Hepatic stellate cell (primary cell): Measurements from ENCODE around the gene SLCO4C1.

Experiments
- DNase-seq: peaks from one replicate; pipeline ENCODE4 v3.0.0; 2011; ENCODE audit warnings: low spot score

Gene SLCO4C1

DNA sequence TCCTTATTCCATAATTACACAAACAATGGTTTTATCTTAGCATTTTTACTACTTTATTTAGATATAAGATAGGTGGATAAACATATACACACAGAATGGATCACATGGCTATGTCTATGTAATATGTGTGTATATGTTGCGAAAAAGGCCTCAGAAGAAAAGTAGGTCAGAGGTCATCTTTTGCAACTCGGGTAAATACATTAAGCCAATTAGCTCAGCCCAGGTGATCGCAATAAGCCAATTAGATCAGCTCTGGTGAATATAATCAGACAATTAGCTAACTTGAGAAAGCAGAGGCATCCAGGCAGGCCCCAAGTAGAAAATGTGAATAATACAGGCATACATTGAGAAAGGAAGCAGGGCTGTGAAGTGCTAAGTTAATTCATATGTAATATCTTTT is 24.3 kb downstream of the SLCO4C1 start:
- DNase-seq = no peak

DNA sequence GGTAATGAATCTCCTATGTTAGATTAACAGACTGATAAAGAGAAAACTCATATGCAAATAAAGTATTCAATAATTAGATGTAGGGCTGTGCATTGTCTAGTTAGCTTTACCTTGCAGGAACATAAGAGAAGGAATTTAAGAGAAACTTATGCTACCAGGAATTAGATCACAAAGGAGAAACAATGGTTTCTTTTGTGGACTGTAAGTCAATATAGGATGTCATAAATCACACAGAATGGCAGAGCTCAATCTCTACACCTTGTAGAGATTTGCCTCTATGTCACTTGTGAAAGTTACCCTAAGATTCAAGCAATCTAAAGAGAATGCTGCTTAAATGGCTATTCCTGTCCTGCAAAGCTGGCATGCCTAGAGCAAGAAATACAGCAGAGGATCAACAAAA is 26.0 kb downstream of the SLCO4C1 start:
- no peak for DNase-seq

DNA sequence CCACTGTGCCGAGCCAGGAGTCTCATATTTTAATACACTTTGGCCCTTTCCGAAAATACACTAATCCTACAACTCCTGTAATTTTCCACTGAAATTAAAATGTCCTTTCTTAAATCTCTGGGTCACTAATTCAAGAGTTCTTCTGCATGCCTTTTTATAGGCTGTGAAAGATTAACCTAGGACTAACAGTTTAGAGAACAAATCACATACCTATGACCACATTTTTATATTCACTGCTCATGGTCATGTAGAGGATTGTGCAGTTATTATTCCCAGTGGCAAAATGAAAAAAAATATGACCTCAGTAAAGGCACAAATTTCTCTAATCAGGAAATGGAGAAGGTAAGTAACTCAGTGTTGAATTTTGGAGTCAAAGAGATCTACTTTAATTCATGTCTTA is 33.4 kb downstream of the SLCO4C1 start:
- no peak for DNase-seq

DNA sequence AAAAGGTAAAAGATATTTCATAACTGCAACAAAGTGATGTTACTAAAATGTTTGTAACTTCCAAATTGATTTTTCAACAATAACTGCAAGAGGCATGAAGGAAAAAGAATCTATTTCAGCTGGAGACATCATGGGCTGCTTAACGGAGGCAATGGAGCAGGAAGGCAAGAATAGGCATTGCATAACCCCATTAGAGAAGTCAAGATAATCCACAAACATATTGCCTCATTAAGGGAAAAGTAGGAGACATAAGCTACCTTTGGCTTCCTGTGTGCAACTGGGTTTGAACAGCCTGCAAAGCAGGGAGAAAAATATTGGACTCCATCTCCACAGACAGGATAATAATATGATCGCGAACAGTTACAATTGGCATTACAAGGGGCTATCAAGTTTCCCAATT is 46.7 kb downstream of the SLCO4C1 start:
- no peak for DNase-seq

DNA sequence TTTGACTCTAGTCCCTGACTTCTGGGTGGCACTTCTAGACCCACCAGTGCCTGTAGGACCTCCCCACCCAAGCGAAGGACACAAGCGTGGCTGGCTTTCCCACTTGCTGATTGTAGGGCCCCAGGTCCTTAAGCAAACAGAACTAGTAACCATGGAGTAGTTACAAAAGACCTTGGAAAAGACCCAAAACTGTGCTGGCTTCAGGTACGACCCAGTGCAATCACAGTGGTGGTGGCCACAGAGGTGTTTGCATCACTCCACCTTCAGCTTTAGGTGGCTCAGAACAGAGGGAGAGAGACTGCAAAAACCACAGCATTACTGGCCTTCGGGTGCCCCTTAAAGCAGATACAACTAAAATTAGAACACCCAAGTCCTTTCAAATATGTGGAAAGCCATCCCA is 52.9 kb downstream of the SLCO4C1 start:
- DNase-seq = no peak

DNA sequence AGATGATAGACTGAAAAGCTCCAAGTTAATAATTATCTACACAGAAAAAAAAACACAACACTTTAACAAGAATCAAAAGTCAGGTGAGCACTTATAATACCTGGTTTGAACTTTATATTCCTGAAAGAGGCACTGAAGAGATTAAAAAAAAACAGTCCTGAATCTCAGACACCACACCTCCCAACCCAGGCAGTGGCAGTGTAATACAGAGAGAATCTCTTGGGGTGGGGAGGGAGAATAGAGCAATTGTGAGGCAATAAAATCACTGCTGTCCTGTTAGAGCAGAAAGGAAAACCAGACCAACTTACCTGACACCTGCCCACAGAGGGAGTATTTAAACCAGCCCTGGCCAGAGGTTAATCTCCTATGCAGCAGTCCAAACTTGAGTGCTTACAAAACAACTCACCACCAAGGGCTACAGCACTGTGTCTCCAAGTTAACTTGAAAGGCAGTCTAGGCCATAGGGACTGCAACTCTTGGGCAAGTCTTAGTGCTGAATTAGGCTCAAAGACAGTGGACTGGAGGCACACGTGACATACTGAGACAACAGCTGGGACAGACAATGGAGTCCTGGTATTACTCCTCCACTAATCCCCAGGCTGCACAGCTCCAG is 54.2 kb downstream of the SLCO4C1 start:
- DNase-seq = no peak

DNA sequence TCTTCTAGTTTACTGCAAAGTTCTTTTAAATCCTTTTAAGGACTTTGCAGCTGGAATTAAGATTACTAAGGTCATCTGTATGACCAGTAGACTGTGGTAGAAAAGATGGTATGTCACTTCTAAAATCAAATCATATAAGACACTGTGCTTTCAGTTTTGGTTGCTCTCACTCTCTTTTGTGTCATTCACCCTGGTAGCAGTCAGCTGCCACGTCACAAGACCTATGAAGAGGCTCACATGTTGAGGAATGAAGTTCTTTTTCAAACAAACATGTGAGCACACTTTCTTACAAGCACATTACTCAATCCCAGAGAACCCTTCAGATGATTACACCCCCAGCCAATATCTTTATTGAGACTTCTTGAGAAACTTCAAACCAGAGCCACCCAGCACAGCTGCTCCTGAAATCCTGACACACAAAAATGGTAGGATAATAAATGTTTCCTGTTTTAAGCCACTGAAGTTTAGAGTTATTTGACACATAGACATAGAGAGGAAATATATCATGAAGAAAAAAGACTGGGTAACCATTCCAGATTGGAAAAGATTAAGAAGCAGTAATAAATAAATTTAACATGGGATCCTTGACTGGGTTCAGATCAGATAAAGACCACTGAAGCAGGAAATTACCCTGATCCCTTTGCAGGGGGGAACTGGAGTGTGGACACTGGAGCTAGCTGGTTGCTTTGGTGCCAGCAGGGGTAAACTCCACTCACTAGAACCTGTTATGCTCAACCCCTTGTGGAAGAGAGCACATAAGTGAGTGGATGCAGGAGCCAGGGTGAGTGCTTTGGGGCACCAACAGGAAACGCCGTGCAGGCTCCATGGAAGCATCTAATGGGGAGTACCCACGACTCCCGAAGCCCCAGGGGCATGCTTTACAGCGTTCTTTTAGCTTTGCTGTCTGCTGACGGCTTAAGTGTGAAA is 64.1 kb downstream of the SLCO4C1 start:
- DNase-seq = no peak

DNA sequence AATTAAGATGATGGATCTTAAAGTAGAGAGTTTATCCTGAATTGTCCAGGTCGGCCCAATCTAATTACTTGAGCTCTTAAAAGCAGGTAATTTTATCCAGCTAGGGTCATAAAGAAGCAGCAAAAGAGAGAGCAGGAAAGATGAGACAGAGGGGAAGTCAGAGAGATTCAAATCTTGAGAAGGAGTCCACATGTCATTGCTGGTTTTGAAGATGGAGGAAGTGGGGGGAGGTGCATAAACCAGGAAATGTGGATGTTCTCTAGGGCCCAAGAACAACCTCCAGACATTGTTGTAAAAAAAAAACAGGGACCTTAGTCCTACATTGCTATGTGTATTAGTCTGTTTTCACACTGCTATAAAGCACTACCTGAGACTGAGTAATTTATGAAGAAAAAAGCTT is 66.4 kb downstream of the SLCO4C1 start:
- no peak for DNase-seq

GRCh38 chr5:102226321-102226720 is 69.8 kb downstream of the SLCO4C1 start:
- DNase-seq = no peak

GRCh38 chr5:102223542-102224477 is 72.3 kb downstream of the SLCO4C1 start:
- DNase-seq = no peak

GRCh38 chr5:102222772-102223171 is 73.3 kb downstream of the SLCO4C1 start:
- no peak for DNase-seq

- DNase-seq = no peak
Measured at GRCh38 chr5:102221949-102222348, 74.1 kb downstream of the SLCO4C1 start.

- no peak for DNase-seq
Measured at GRCh38 chr5:102218159-102218558, 77.9 kb downstream of the SLCO4C1 start.

DNA sequence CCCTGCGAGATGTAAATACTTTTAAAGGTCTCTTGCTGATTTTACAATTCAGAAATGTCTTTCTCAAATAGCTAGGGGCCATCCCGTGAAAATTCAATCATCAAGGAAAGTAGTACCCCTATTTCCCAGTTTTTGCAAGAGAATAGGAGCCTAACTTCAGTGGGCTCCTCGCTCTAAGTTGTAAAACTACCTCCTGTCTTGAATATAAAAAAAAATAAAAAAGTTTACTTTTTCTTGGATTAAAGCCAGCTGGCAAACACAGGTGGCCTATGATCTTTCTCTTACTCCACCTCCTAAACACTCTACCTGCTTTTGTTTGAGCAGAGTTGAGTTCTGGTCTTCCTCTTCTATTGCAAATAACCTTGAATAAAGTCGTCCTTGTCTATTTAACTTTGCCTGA is 79.4 kb downstream of the SLCO4C1 start:
- no peak for DNase-seq

GRCh38 chr5:102211165-102211564 is 84.9 kb downstream of the SLCO4C1 start:
- no peak for DNase-seq

DNA sequence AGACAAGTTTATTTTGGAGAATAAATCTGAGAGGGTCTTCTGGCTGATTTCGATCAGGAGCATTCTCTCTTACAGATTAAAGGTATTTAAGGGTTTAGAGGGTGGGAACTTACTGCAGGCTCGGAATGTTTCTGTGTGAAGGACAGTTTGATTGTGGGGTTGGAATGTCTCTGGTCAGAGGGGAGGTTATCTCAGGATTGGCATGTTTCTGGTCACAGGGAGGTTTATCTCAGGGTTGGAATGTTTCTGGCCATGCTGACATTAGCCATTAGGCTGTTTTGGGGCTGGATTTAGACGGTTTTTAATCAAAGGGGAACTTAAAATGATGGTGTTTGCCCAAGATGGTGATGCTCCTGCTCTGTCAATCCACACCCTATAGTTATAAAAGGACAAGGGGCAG is 95.2 kb downstream of the SLCO4C1 start:
- DNase-seq = no peak

DNA sequence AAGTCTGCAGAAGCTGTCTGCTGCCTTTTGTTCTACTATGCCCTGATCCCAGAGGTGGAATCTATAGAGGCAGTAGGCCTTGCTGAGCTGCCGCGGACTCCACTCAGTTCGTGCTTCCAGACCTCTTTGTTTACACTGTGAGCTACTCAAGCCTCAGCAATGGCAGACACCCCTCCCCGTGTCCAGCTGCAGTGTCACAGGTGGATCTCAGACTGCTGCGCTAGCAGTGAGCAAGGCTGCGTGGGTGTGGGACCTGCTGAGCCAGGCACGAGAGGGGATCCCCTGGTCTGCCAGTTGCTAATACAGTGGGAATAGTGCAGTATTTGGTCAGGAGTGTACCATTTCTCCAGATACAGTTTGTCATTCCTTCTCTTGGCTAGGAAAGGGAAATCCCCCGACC is 99.6 kb downstream of the SLCO4C1 start:
- no peak for DNase-seq
